WTC11 (cell line): ENCODE measurements around the gene TSG101. TPM values are rescaled to one million over a fixed set of nuclear protein-coding genes. Genes with fewer than 3 reads are reported as not detected.

Experiments used
- ATAC-seq: fragments of 200-7000 bp; cut with Tn5 transposase; 2 replicates; pipeline ENCODE4 v1.10.0; 2021; ENCODE audit warnings: mild to moderate bottlenecking, moderate library complexity
- CTCF ChIA-PET: fragments of 300-600 bp; sonication (Branson Sonifier 250); formaldehyde crosslinking; loops from one replicate; lab custom pipeline; 2021; ENCODE audit warnings: antibody characterized with exemption; lab: Charles Lee
- POLR2A ChIA-PET: fragments of 350-600 bp; sonication (Branson Sonifier 250); formaldehyde crosslinking; loops from one replicate; lab custom pipeline; 2021; ENCODE audit warnings: antibody characterized with exemption; lab: Charles Lee
- DNase-seq: peaks from one replicate; pipeline ENCODE4 v3.0.0; 2021; ENCODE audit warnings: low spot score
- H3K27ac Mint-ChIP-seq: 2 replicates; pipeline ENCODE4 v1.8.0; 2021; ENCODE audit warnings: mixed read lengths
- H3K27me3 Mint-ChIP-seq: 2 replicates; pipeline ENCODE4 v1.8.0; 2021; ENCODE audit warnings: low read depth, mild to moderate bottlenecking, moderate library complexity, mixed read lengths
- H3K36me3 Mint-ChIP-seq: 2 replicates; pipeline ENCODE4 v1.8.0; 2021; ENCODE audit warnings: mixed read lengths
- H3K4me1 Mint-ChIP-seq: 2 replicates; pipeline ENCODE4 v1.8.0; 2022; ENCODE audit warnings: mixed read lengths
- H3K4me3 Mint-ChIP-seq: 2 replicates; pipeline ENCODE4 v1.8.0; 2021; ENCODE audit warnings: mild to moderate bottlenecking, moderate library complexity, mixed read lengths
- H3K9me3 Mint-ChIP-seq: 2 replicates; pipeline ENCODE4 v1.8.0; 2021; ENCODE audit warnings: mixed read lengths
- ARID4B ChIP-seq: sonication (generic); formaldehyde crosslinking; IDR thresholded peaks from 2 replicates; pipeline ENCODE4 v1.8.0; 2023; ENCODE audit warnings: missing genetic modification reagents, mild to moderate bottlenecking, borderline replicate concordance
- ATF1 ChIP-seq: sonication (generic); formaldehyde crosslinking; IDR thresholded peaks from 2 replicates; pipeline ENCODE4 v1.8.1; 2023; ENCODE audit warnings: mild to moderate bottlenecking, moderate library complexity, missing genetic modification reagents
- CBFB ChIP-seq: sonication (generic); formaldehyde crosslinking; IDR thresholded peaks from 2 replicates; pipeline ENCODE4 v1.8.1; 2022; ENCODE audit warnings: mild to moderate bottlenecking, low read depth, missing genetic modification reagents
- CREM ChIP-seq: sonication (generic); formaldehyde crosslinking; IDR thresholded peaks from 2 replicates; pipeline ENCODE4 v1.8.1; 2022; ENCODE audit warnings: mild to moderate bottlenecking, missing genetic modification reagents, moderate library complexity
- E2F4 ChIP-seq: sonication (generic); formaldehyde crosslinking; IDR thresholded peaks from 2 replicates; pipeline ENCODE4 v1.8.1; 2022; ENCODE audit warnings: low read depth, mild to moderate bottlenecking, moderate library complexity, missing genetic modification reagents, borderline replicate concordance
- E2F5 ChIP-seq: sonication (generic); formaldehyde crosslinking; IDR thresholded peaks from 2 replicates; pipeline ENCODE4 v1.8.1; 2022; ENCODE audit warnings: mild to moderate bottlenecking, moderate library complexity, missing genetic modification reagents
- FOXJ3 ChIP-seq: sonication (generic); formaldehyde crosslinking; IDR thresholded peaks from 2 replicates; pipeline ENCODE4 v1.9.0; 2021; ENCODE audit warnings: missing genetic modification reagents, mild to moderate bottlenecking, borderline replicate concordance
- FOXP4 ChIP-seq: sonication (generic); formaldehyde crosslinking; IDR thresholded peaks from 2 replicates; pipeline ENCODE4 v1.8.0; 2022; ENCODE audit warnings: mild to moderate bottlenecking, missing genetic modification reagents
- HMGA2 ChIP-seq: fragments of 250-450 bp; sonication (Bioruptor Pico); IDR thresholded peaks from 2 replicates; pipeline ENCODE4 v1.4.0; 2021; ENCODE audit warnings: mild to moderate bottlenecking, moderate library complexity
- MAX ChIP-seq: sonication (generic); formaldehyde crosslinking; IDR thresholded peaks from 2 replicates; pipeline ENCODE4 v1.8.0; 2022; ENCODE audit warnings: mild to moderate bottlenecking, missing genetic modification reagents
- NFATC4 ChIP-seq: fragments of 250-450 bp; sonication (Bioruptor Pico); IDR thresholded peaks from 2 replicates; pipeline ENCODE4 v1.9.0; 2021; ENCODE audit warnings: mild to moderate bottlenecking
- NR2C2 ChIP-seq: sonication (generic); formaldehyde crosslinking; IDR thresholded peaks from 2 replicates; pipeline ENCODE4 v1.8.0; 2022; ENCODE audit warnings: mild to moderate bottlenecking, missing genetic modification reagents
- OVOL2 ChIP-seq: fragments of 250-450 bp; sonication (Bioruptor Pico); IDR thresholded peaks from 2 replicates; pipeline ENCODE4 v1.9.0; 2021; ENCODE audit warnings: mild to moderate bottlenecking, borderline replicate concordance
- SMAD4 ChIP-seq: sonication (generic); formaldehyde crosslinking; IDR thresholded peaks from 2 replicates; pipeline ENCODE4 v1.8.0; 2022; ENCODE audit warnings: mild to moderate bottlenecking, missing genetic modification reagents
- SP1 ChIP-seq: sonication (generic); formaldehyde crosslinking; conservative IDR thresholded peaks from 2 replicates; pipeline ENCODE4 v1.8.1; 2022; ENCODE audit warnings: missing genetic modification reagents
- TEAD1 ChIP-seq: sonication (generic); formaldehyde crosslinking; IDR thresholded peaks from 2 replicates; pipeline ENCODE4 v1.8.0; 2022; ENCODE audit warnings: mild to moderate bottlenecking, missing genetic modification reagents
- TEAD4 ChIP-seq: sonication (generic); formaldehyde crosslinking; IDR thresholded peaks from 2 replicates; pipeline ENCODE4 v1.8.0; 2022; ENCODE audit warnings: mild to moderate bottlenecking, missing genetic modification reagents
- USF1 ChIP-seq: sonication (generic); formaldehyde crosslinking; IDR thresholded peaks from 2 replicates; pipeline ENCODE4 v1.8.0; 2022; ENCODE audit warnings: mild to moderate bottlenecking, missing genetic modification reagents
- ZNF416 ChIP-seq: fragments of 250-450 bp; sonication (Bioruptor Pico); IDR thresholded peaks from 2 replicates; pipeline ENCODE4 v1.9.0; 2021; ENCODE audit warnings: mild to moderate bottlenecking, inconsistent platforms
- total RNA-seq: library from RNA; stranded (reverse); gene quantifications from 3 replicates; pipeline ENCODE4 v1.2.3, GENCODE V29; 2021
- TF ChIP-seq, protein P1 (sequence below): sonication (generic); formaldehyde crosslinking; IDR thresholded peaks from 2 replicates; pipeline ENCODE4 v1.8.1; 2022; ENCODE audit warnings: mild to moderate bottlenecking, missing genetic modification reagents, moderate library complexity, borderline replicate concordance

The TSG101 gene
- total RNA-seq, 1 experiment from 2014 or later = 41.7 TPM

DNA sequence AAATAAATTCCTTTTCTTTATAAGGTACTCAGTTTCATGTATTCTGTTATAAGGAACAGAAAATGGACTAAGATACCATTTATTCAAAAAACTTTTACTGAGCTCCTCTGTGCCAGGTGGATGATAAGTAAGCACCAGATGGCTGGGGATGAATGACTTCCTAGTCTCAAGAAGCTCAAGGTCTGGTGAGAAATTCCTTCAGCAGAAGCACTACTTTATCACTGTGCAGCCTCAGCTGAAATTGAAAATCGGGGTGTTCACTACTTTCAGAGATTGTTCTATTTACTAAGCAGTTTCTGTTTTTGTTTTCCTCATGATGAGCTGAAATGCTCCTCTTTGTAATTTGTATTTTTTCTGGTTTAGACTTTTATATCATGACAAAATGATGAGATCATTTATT is 63.3 kb downstream of the TSG101 start:
- no peaks in the 10 kb centered on the region for H3K36me3 Mint-ChIP-seq
- H3K27ac Mint-ChIP-seq = no peak overlapping the region
- CTCF ChIA-PET = no interaction called here
- ATAC-seq (no peak), DNase-seq (no peak)
- POLR2A ChIA-PET = no interaction called here
- no peaks in the 10 kb centered on the region for H3K9me3 Mint-ChIP-seq
- H3K27me3 Mint-ChIP-seq = no peaks in the 10 kb centered on the region
- H3K4me1 Mint-ChIP-seq = no peaks in the 10 kb centered on the region
- no peak overlapping the region for H3K4me3 Mint-ChIP-seq
- TF ChIP-seq TEAD4 (CRISPR knock-in tag) (no peak), HMGA2 (CRISPR knock-in tag) (no peak), NFATC4 (CRISPR knock-in tag) (no peak), ZNF416 (no peak), NR2C2 (CRISPR knock-in tag) (no peak), USF1 (CRISPR knock-in tag) (no peak), CREM (CRISPR knock-in tag) (no peak), TEAD1 (no peak), CBFB (no peak), FOXJ3 (CRISPR knock-in tag) (no peak)

- POLR2A ChIA-PET = no interaction called here
- H3K27ac Mint-ChIP-seq = no peak overlapping the region
- no peak for TF ChIP-seq ATF1
- no peak for TF ChIP-seq OVOL2
- no peak for TF ChIP-seq SP1
- no peak for TF ChIP-seq SMAD4 (CRISPR knock-in tag)
- TF ChIP-seq FOXP4 (CRISPR knock-in tag) = no peak
- TF ChIP-seq MAX = no peak
- no peak for TF ChIP-seq E2F4
- TF ChIP-seq USF1 (CRISPR knock-in tag) = no peak
- TF ChIP-seq E2F5 (CRISPR knock-in tag) = no peak
- TF ChIP-seq ARID4B (CRISPR knock-in tag) = no peak
- no peak for TF ChIP-seq ZNF416
- TF ChIP-seq, protein P1, sequence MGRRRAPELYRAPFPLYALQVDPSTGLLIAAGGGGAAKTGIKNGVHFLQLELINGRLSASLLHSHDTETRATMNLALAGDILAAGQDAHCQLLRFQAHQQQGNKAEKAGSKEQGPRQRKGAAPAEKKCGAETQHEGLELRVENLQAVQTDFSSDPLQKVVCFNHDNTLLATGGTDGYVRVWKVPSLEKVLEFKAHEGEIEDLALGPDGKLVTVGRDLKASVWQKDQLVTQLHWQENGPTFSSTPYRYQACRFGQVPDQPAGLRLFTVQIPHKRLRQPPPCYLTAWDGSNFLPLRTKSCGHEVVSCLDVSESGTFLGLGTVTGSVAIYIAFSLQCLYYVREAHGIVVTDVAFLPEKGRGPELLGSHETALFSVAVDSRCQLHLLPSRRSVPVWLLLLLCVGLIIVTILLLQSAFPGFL = no peak
- DNase-seq (no peak), ATAC-seq (no peak)
- CTCF ChIA-PET = no interaction called here
- no peaks in the 10 kb centered on the region for H3K36me3 Mint-ChIP-seq
- H3K27me3 Mint-ChIP-seq = peaks cover 2% of the 10 kb centered on the region; the same call in 1 of the 2 replicates
- H3K9me3 Mint-ChIP-seq = no peaks in the 10 kb centered on the region
- H3K4me1 Mint-ChIP-seq = no peaks in the 10 kb centered on the region
- no peak overlapping the region for H3K4me3 Mint-ChIP-seq
Measured at GRCh38 chr11:18461909-18462308, 64.8 kb downstream of the TSG101 start.
